Spleen (tissue), 11 donors: ENCODE measurements around the gene TBX3. TPM values are rescaled to one million over a fixed set of nuclear protein-coding genes. Genes with fewer than 3 reads are reported as not detected.

Experiments used
- DNase-seq: peaks from one replicate; pipeline ENCODE4 v3.0.0-alpha.2; 2020
- H3K27ac ChIP-seq, 8 donors: fragments of 200-600 bp; sonication (generic) in 7 of 8; 1 replicate in 4 of 8; 2 replicates in 4 of 8; pipeline versions ENCODE4 v1.5.0 to v1.8.0; 2016 to 2021; ENCODE audit warnings: inconsistent platforms in 4 of 8, mild to moderate bottlenecking in 4 of 8, moderate library complexity in 1 of 8
- H3K27me3 ChIP-seq, 7 donors: fragments of 200-600 bp; sonication (generic) in 6 of 7; replicated peaks in 1 of 7; 1 replicate in 4 of 7; 2 replicates in 3 of 7; pipeline versions ENCODE4 v1.5.0 to v1.8.0; 2016 to 2021; ENCODE audit warnings: inconsistent platforms in 3 of 7, mild to moderate bottlenecking in 1 of 7
- H3K36me3 ChIP-seq, 6 donors: fragments of 200-600 bp; sonication (generic) in 5 of 6; 1 replicate in 4 of 6; 2 replicates in 2 of 6; pipeline versions ENCODE4 v1.5.0 to v1.8.0; 2016 to 2021; ENCODE audit warnings: inconsistent platforms in 2 of 6
- H3K4me1 ChIP-seq, 6 donors: fragments of 200-600 bp; sonication (generic) in 5 of 6; 1 replicate in 3 of 6; 2 replicates in 3 of 6; pipeline versions ENCODE4 v1.5.0 to v1.8.0; 2016 to 2021; ENCODE audit warnings: inconsistent platforms in 3 of 6
- H3K4me3 ChIP-seq, 8 donors: fragments of 200-600 bp; sonication (generic) in 7 of 8; 1 replicate in 4 of 8; 2 replicates in 4 of 8; pipeline versions ENCODE4 v1.5.0 to v1.8.0; 2016 to 2021; ENCODE audit warnings: inconsistent platforms in 4 of 8, mild to moderate bottlenecking in 4 of 8, moderate library complexity in 2 of 8
- H3K9me3 ChIP-seq, 8 donors: fragments of 200-600 bp; sonication (generic) in 7 of 8; 1 replicate in 4 of 8; 2 replicates in 4 of 8; pipeline versions ENCODE4 v1.5.0 to v1.8.0; 2016 to 2021; ENCODE audit warnings: inconsistent platforms in 4 of 8
- POLR2A ChIP-seq, 3 donors: fragments of 450-650 bp; IDR thresholded peaks; one replicate each; pipeline ENCODE4 v1.5.1; 2017; ENCODE audit warnings: antibody characterized with exemption in 3 of 3, mild to moderate bottlenecking in 1 of 3
- POLR2AphosphoS5 ChIP-seq, 3 donors: sonication (generic); formaldehyde crosslinking; IDR thresholded peaks; one replicate each; pipeline ENCODE4 v1.5.1; 2017; ENCODE audit warnings: antibody characterized with exemption in 3 of 3
- WGBS, 5 donors: extraction: QIAGEN DNeasy Blood & Tissue Kit in 3 of 5; methylation state at CpG; one replicate each; pipeline versions ENCODE4 v1.1.5 to v1.1.7; 2013 to 2018; 5-methylcytosine and 5-hydroxymethylcytosine counted together
- intact Hi-C: fragments of 100-400 bp; cut with DNase I; formaldehyde crosslinking; loops from one replicate; pipeline ENCODE4 v1.15.0; 2023; ENCODE audit warnings: low total_unique reads
- polyA plus RNA-seq, 3 donors: library from polyadenylated mRNA; stranded (reverse); fragments of 200-250 nt; gene quantifications; one replicate each; pipeline ENCODE4 v1.2.1, GENCODE V29; 2013
- total RNA-seq, 7 donors: library from RNA; depleted of rRNA in 3 of 7; stranded (reverse); fragments of >200 nt in 3 of 7; fragmentation: NEBNext Ultra II Directional in 4 of 7; extraction: Animal tissue kit (Norgen Biotek cat#: 25700) in 4 of 7; gene quantifications; one replicate each; pipeline versions ENCODE4 v1.1.0 to v1.2.1, GENCODE V29; 2016 to 2021
- TF ChIP-seq, protein P1 (sequence below), 11 experiments: fragments of 200-600 bp in 7 of 11; fragments of 450-650 bp in 4 of 11; sonication (generic) in 4 of 11; IDR thresholded peaks in 8 of 11; conservative IDR thresholded peaks in 3 of 11; 1 replicate in 7 of 11; 2 replicates in 4 of 11; pipeline versions ENCODE4 v1.4.0 to v1.8.0; 2016 to 2021; ENCODE audit warnings: antibody characterized with exemption in 11 of 11, inconsistent platforms in 4 of 11, mild to moderate bottlenecking in 1 of 11
- donor health status: healthy with polysubstance abuse.
- donor health status: DM: no; HTN: no; CAD: no; lungs with moderate emphysema.
- donor health status: DM: no; HTN: no; CAD: no.
- donor health status: Bipolar disorder and iron deficiency.
- donor health status: healthy.
- donor health status: DM: no; HTN: no; CAD: no.
- donor health status: DM: yes; HTN: yes; CAD: no.

Gene TBX3
- total and polyA plus RNA-seq, 10 donors, result 3.1 to 22.1 (median 13.5) TPM

DNA sequence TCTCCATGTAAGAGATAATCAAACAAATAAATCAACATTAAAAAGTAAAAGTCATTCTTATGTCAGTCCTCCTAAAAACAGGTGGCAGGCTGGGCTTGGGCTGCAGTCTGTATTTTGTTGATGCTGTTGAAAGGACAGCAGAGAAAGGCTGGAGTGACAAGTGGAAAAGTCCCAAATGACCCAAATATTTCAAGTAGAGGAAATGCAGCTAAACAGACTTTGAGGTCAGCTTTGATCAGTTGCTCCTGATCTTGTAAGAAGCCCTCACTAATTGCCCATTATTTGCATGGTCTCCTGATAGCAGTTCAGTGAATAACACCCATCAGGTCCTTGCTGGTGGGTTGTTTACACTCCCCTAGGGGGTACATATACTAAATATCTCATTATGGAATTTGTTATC is 24.9 kb downstream of the TBX3 start:
- no peak for DNase-seq
- Histone ChIP-seq H3K27ac (no peak overlapping the region), H3K4me1 (peaks cover 0 to 7% (median 0%) of the 10 kb centered on the region in 6 donors), H3K27me3 (peaks cover 0 to 81% (median 14%) of the 10 kb centered on the region in 7 donors), H3K9me3 (no peaks in the 10 kb centered on the region), H3K4me3 (no peak overlapping the region), H3K36me3 (no peaks in the 10 kb centered on the region)
- intact Hi-C loops, result no loop called here
- TF ChIP-seq POLR2A (IDR thresholded peaks at IDR 0.05), result no peak
- TF ChIP-seq, protein P1, sequence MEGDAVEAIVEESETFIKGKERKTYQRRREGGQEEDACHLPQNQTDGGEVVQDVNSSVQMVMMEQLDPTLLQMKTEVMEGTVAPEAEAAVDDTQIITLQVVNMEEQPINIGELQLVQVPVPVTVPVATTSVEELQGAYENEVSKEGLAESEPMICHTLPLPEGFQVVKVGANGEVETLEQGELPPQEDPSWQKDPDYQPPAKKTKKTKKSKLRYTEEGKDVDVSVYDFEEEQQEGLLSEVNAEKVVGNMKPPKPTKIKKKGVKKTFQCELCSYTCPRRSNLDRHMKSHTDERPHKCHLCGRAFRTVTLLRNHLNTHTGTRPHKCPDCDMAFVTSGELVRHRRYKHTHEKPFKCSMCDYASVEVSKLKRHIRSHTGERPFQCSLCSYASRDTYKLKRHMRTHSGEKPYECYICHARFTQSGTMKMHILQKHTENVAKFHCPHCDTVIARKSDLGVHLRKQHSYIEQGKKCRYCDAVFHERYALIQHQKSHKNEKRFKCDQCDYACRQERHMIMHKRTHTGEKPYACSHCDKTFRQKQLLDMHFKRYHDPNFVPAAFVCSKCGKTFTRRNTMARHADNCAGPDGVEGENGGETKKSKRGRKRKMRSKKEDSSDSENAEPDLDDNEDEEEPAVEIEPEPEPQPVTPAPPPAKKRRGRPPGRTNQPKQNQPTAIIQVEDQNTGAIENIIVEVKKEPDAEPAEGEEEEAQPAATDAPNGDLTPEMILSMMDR (IDR thresholded peaks at IDR 0.05 in 8 of 11, conservative IDR thresholded peaks at IDR 0.05 in 3 of 11), result no peak

DNA sequence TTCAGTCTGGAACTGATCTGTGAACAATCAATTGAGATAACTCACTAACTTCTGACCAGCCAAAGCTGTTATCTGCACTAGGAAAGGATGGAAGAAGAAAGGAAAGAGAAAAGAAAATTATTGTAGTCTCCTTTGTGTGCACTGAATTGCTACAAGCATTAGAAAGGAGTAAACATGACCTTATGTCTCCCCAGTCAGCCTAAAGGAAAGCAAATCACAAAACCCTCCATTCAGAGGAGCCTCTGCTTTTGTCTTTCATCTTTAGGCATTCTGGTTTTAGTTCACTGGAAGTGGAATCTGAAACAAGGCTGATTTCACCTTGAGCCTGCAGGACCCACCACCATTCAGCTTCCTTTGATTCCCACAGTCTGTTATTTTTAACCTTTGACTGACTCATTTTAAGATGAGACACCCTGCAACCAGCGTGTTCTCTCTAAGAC is 26.0 kb downstream of the TBX3 start:
- H3K27ac ChIP-seq, result no peak overlapping the region
- no peak overlapping the region for H3K4me3 ChIP-seq
- DNase-seq, result no peak
- H3K27me3 ChIP-seq, result peaks cover 0 to 70% (median 7%) of the 10 kb centered on the region in 7 donors
- H3K36me3 ChIP-seq, result no peaks in the 10 kb centered on the region
- TF ChIP-seq, protein P1 (IDR thresholded peaks at IDR 0.05 in 8 of 11, conservative IDR thresholded peaks at IDR 0.05 in 3 of 11), result no peak
- no peak for TF ChIP-seq POLR2AphosphoS5 (IDR thresholded peaks at IDR 0.05)
- no peak for TF ChIP-seq POLR2A (IDR thresholded peaks at IDR 0.05)
- intact Hi-C loops, result no loop called here
- WGBS, 5 donors, result 60 to 67% (median 62%) methylated on average over 1 of the region's 1 CpG
- H3K4me1 ChIP-seq, result peaks cover 0 to 7% (median 0%) of the 10 kb centered on the region in 6 donors
- H3K9me3 ChIP-seq, result no peaks in the 10 kb centered on the region

DNA sequence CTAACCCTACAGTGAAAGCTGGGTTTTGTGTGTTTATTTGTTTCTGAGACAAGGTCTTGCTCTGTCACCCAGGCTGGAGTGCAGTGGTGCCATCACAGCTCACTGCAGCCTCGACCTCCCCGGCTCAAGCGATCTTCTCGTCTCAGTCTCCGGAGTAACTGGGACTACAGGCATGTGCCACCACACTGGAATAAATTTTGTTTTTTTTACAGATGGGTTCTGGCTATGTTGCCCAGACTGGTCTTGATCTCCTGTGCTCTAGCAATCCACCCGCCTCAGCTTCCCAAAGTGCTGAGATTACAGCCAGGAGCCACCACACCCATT is 26.4 kb downstream of the TBX3 start:
- no peak for DNase-seq
- no peak for TF ChIP-seq POLR2AphosphoS5 (IDR thresholded peaks at IDR 0.05)
- no peak for TF ChIP-seq POLR2A (IDR thresholded peaks at IDR 0.05)
- TF ChIP-seq, protein P1 (IDR thresholded peaks at IDR 0.05 in 8 of 11, conservative IDR thresholded peaks at IDR 0.05 in 3 of 11), result no peak
- H3K36me3 ChIP-seq, result no peaks in the 10 kb centered on the region
- H3K27me3 ChIP-seq, result peaks cover 0 to 65% (median 3%) of the 10 kb centered on the region in 7 donors
- intact Hi-C loops, result loop anchor here (2.0 kb wide), 1 partner anchor 1259 kb away; no protein-coding TSS in a partner anchor
- H3K27ac ChIP-seq, result no peak overlapping the region
- H3K4me1 ChIP-seq, result peaks cover 0 to 2% (median 0%) of the 10 kb centered on the region in 6 donors
- H3K9me3 ChIP-seq, result no peaks in the 10 kb centered on the region
- H3K4me3 ChIP-seq, result no peak overlapping the region
- 89 to 94% (median 89%) methylated on average over 6 of the region's 6 CpGs for WGBS, 5 donors

DNA sequence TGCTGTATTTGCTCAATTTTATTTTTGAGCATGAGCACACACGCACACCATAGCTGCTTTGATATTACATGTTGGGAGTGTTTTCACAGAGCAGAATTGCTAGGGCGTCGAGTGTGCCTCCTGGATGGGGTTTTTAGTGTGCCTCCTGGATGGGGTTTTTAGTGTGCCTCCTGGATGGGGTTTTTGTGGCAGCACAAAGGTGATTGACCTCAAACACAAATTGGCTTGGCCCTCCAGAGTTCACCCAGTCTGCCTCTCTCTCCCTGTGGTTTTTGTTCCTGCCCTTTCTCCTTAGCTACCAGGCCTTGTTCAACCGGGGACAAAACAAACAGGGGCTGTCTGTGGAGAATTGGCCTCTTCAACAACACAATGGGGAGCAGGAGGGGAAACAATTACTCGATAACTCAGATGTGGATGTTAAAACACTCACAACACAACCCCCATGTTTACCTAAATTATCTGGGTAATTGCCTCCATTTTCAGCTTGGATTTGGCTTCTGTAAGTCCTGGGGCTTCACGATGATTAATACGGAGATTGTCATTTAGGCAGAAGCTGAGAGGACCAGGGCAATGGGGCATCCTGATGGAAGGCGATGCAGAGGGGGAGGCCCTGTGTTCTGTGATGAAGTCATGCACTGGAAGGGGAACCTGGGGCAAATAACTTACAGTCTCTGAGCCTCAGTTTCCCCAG is 26.9 kb downstream of the TBX3 start:
- H3K4me1 ChIP-seq, result no peaks in the 10 kb centered on the region
- H3K27ac ChIP-seq, result no peak overlapping the region
- H3K4me3 ChIP-seq, result no peak overlapping the region
- no peak for DNase-seq
- TF ChIP-seq POLR2A (IDR thresholded peaks at IDR 0.05) (no peak), POLR2AphosphoS5 (IDR thresholded peaks at IDR 0.05) (no peak)
- TF ChIP-seq, protein P1 (IDR thresholded peaks at IDR 0.05 in 8 of 11, conservative IDR thresholded peaks at IDR 0.05 in 3 of 11), result no peak
- H3K27me3 ChIP-seq, result peaks cover 0 to 60% (median 0%) of the 10 kb centered on the region in 7 donors
- H3K36me3 ChIP-seq, result no peaks in the 10 kb centered on the region
- H3K9me3 ChIP-seq, result no peaks in the 10 kb centered on the region
- 77 to 89% (median 82%) methylated on average over 8 of the region's 8 CpGs for WGBS, 5 donors
- intact Hi-C loops, result loop anchor here (2.0 kb wide), 1 partner anchor 1260 kb away; no protein-coding TSS in a partner anchor
